A549 (cell line): Measurements from ENCODE around the gene PNMT. TPM values are rescaled to one million over a fixed set of nuclear protein-coding genes. Genes with fewer than 3 reads are reported as not detected.

Experiments used
- ATAC-seq, 2 experiments: fragments of 200-7000 bp in 1 of 2; fragments of >200 bp in 1 of 2; cut with Nextera tagmentation in 1 of 2; cut with Tn5 transposase in 1 of 2; 3 replicates each; pipeline versions ENCODE4 v1.8.0 to v1.9.1; 2018 to 2020; ENCODE audit warnings: mild to moderate bottlenecking in 1 of 2, moderate library complexity in 1 of 2
- CTCF ChIA-PET: fragments of 300-600 bp; sonication (Branson Sonifier 250); formaldehyde crosslinking; extraction: SDS; loops from one replicate; lab custom pipeline; 2021; ENCODE audit warnings: antibody characterized with exemption, inconsistent platforms; lab: Yijun Ruan, JAX
- POLR2A ChIA-PET: fragments of 350-600 bp; formaldehyde crosslinking; extraction: SDS; loops from one replicate; lab custom pipeline; 2021; ENCODE audit warnings: antibody characterized with exemption, inconsistent platforms; lab: Yijun Ruan, JAX
- DNase-seq, 2 experiments: peaks; one replicate each; pipeline versions ENCODE4 v3.0.0 to v3.0.0-alpha.2; 2011 to 2016; ENCODE audit warnings: low read depth in 1 of 2, low spot score in 1 of 2
- FAIRE-seq: peaks from 2 replicates; lab custom pipeline; 2011; peaks lifted over from hg19 to GRCh38; lab: Jason Lieb, UNC
- H3K27ac ChIP-seq, 2 experiments: fragments of >200 bp; sonication (Bioruptor Twin); formaldehyde crosslinking; 3 replicates each; pipeline ENCODE4 v1.5.1; 2016 to 2017
- H3K4me1 ChIP-seq: fragments of >200 bp; sonication (Bioruptor Twin); formaldehyde crosslinking; 3 replicates; pipeline ENCODE4 v1.6.1; 2016
- H3K4me2 ChIP-seq: fragments of >200 bp; sonication (Bioruptor Twin); formaldehyde crosslinking; 3 replicates; pipeline ENCODE4 v1.6.1; 2016
- H3K4me3 ChIP-seq: fragments of >200 bp; sonication (Bioruptor Twin); formaldehyde crosslinking; 3 replicates; pipeline ENCODE4 v1.5.1; 2016
- H3K9me3 ChIP-seq: fragments of >200 bp; sonication (Bioruptor Twin); formaldehyde crosslinking; 3 replicates; pipeline ENCODE4 v1.6.1; 2016
- BHLHE40 ChIP-seq: IDR thresholded peaks from 2 replicates; pipeline ENCODE4 v1.6.1; 2012; ENCODE audit warnings: low read depth, low read length, inconsistent platforms
- CBX2 ChIP-seq: fragments of 200-600 bp; sonication (generic); IDR thresholded peaks from 2 replicates; pipeline ENCODE4 v1.6.1; 2016; ENCODE audit warnings: low read depth, mild to moderate bottlenecking, borderline replicate concordance
- CEBPB ChIP-seq, 2 experiments: fragments of >200 bp in 1 of 2; sonication (Bioruptor Twin) in 1 of 2; formaldehyde crosslinking in 1 of 2; IDR thresholded peaks; 2 replicates each; pipeline ENCODE4 v1.6.1; 2012 to 2016
- EHF ChIP-seq: fragments of 250-450 bp; sonication (Bioruptor Pico); IDR thresholded peaks from 2 replicates; pipeline ENCODE4 v1.5.0; 2020; ENCODE audit warnings: mild to moderate bottlenecking
- GATA3 ChIP-seq: IDR thresholded peaks from 2 replicates; pipeline ENCODE4 v1.6.1; 2012; ENCODE audit warnings: borderline replicate concordance
- HOXB5 ChIP-seq: fragments of 250-450 bp; sonication (Bioruptor Pico); IDR thresholded peaks from 2 replicates; pipeline ENCODE4 v1.5.0; 2020; ENCODE audit warnings: mild to moderate bottlenecking, moderate library complexity
- JUNB ChIP-seq: fragments of >200 bp; sonication (Bioruptor Twin); formaldehyde crosslinking; IDR thresholded peaks from 2 replicates; pipeline ENCODE4 v1.6.1; 2016
- KDM1A ChIP-seq: fragments of 200-600 bp; sonication (generic); IDR thresholded peaks from 2 replicates; pipeline ENCODE4 v1.6.1; 2016; ENCODE audit warnings: low read depth, mild to moderate bottlenecking
- MAFK ChIP-seq: fragments of 450-650 bp; IDR thresholded peaks from 2 replicates; pipeline ENCODE4 v1.6.1; 2014; ENCODE audit not compliant: partially characterized antibody
- MAZ ChIP-seq: fragments of 150-350 bp; IDR thresholded peaks from 2 replicates; pipeline ENCODE4 v1.6.1; 2014; ENCODE audit warnings: antibody characterized with exemption, low read depth, low read length, borderline replicate concordance
- RARB ChIP-seq: fragments of 250-450 bp; sonication (Bioruptor Pico); IDR thresholded peaks from 2 replicates; pipeline ENCODE4 v1.8.0; 2021; ENCODE audit warnings: mild to moderate bottlenecking, moderate library complexity
- TFCP2L1 ChIP-seq: fragments of 250-450 bp; sonication (Bioruptor Pico); IDR thresholded peaks from 2 replicates; pipeline ENCODE4 v1.5.0; 2021; ENCODE audit warnings: mild to moderate bottlenecking
- TP53 ChIP-seq: fragments of 250-450 bp; sonication (Bioruptor Pico); IDR thresholded peaks from 2 replicates; pipeline ENCODE4 v1.5.0; 2021; ENCODE audit warnings: mild to moderate bottlenecking, moderate library complexity
- WGBS: methylation state at CpG from one replicate; pipeline ENCODE4 v1.1.6; 2017; ENCODE audit errors: missing lambda C conversion rate; 5-methylcytosine and 5-hydroxymethylcytosine counted together
- polyA plus RNA-seq, 4 experiments: library from polyadenylated mRNA; depleted of rRNA in 3 of 4; stranded (reverse); fragments of >200 nt; fragmentation: RNase III in 1 of 4; extraction: RNeasy Plus Mini Kit Qiagen cat#74134 plus additional on column Dnase treatment in 1 of 4; gene quantifications; 2 replicates in 3 of 4; 3 replicates in 1 of 4; pipeline ENCODE4 v1.2.3, GENCODE V29; 2011 to 2017
- TF ChIP-seq, protein P1 (sequence below): IDR thresholded peaks from 2 replicates; pipeline ENCODE4 v1.6.1; 2012
- TF ChIP-seq, protein P2 (sequence below): fragments of 200-600 bp; sonication (generic); IDR thresholded peaks from 2 replicates; pipeline ENCODE4 v1.6.1; 2016; ENCODE audit warnings: antibody characterized with exemption, mild to moderate bottlenecking, moderate library complexity
- TF ChIP-seq, protein P3 (sequence below): fragments of >200 bp; sonication (Bioruptor Twin); formaldehyde crosslinking; IDR thresholded peaks from 3 replicates; pipeline ENCODE4 v1.5.1; 2016
- TF ChIP-seq, protein P4 (sequence below): IDR thresholded peaks from 2 replicates; pipeline ENCODE4 v1.6.1; 2012
- TF ChIP-seq, protein P5 (sequence below): fragments of 150-350 bp; IDR thresholded peaks from 2 replicates; pipeline ENCODE4 v1.6.1; 2014; ENCODE audit warnings: low read depth, mild to moderate bottlenecking, low read length
- TF ChIP-seq, protein P6 (sequence below): fragments of >200 bp; sonication (Bioruptor Twin); formaldehyde crosslinking; IDR thresholded peaks from 2 replicates; pipeline ENCODE4 v1.6.1; 2016

The PNMT gene
- polyA plus RNA-seq, 2 of the 4 experiments (the other 2 are of a cell fraction) = not detected

DNA sequence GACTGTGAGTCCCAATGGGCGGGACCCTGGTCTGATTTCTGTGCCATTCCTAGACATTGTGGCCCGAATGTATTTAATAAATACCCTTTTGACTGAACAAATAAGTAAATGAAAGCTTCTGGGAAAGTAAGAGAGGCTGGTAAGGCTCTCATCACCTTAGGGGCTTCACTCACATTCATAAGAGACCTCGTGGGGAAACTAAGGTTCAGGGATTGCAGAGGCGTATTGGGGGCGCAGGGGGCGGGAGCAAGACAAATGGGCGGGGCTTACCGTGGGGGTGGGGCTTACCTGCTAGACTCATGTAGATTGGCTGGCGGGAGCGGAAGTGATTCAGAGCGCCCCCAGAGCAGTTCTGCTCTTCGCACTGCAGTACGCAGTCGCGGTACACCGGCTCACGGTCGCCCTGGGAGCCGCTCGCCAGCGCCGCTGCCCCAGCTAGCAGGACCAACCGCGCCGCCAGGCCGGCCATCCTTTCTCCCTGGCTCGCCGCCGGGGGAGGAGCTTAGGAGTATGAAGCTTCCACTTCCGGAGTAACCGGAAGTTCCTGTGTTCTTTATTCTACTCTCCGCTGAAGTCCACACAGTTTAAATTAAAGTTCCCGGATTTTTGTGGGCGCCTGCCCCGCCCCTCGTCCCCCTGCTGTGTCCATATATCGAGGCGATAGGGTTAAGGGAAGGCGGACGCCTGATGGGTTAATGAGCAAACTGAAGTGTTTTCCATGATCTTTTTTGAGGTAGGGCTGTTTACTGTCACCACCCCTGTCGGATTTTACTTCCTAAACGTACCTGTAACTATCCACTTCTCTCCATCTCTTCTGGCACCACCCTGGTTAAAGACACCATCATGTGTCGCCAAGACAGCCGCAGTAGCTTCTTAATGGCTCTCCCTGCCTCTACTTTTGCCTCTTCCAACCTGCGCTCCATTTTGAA, 19.6 kb downstream of the PNMT start, which contains the start of gene PGAP3 (continued):
- TF ChIP-seq BHLHE40 = no peak
- TF ChIP-seq CEBPB (IDR thresholded peaks at IDR 0.05) = no peak
- TF ChIP-seq, protein P1, sequence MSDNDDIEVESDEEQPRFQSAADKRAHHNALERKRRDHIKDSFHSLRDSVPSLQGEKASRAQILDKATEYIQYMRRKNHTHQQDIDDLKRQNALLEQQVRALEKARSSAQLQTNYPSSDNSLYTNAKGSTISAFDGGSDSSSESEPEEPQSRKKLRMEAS = peak; percentile 55
- no peak for TF ChIP-seq HOXB5

DNA sequence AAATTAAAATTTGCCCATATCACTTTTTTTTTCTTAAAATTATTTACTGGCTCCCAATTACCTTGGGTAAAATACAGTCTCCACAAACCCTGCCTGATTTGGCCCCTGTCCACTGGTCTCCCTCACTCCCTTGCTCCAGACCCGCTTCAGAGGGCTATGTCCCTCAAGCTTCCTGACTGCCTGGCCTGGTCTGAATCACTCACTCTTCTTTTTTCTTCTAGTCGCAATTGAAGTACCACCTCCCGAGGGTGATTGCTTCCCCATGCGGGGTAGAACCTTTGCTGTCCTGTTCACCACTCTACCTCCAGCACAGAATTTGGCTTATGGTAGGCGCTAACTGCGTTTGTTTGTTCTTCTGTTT, 20.2 kb downstream of the PNMT start:
- TF ChIP-seq, protein P2, sequence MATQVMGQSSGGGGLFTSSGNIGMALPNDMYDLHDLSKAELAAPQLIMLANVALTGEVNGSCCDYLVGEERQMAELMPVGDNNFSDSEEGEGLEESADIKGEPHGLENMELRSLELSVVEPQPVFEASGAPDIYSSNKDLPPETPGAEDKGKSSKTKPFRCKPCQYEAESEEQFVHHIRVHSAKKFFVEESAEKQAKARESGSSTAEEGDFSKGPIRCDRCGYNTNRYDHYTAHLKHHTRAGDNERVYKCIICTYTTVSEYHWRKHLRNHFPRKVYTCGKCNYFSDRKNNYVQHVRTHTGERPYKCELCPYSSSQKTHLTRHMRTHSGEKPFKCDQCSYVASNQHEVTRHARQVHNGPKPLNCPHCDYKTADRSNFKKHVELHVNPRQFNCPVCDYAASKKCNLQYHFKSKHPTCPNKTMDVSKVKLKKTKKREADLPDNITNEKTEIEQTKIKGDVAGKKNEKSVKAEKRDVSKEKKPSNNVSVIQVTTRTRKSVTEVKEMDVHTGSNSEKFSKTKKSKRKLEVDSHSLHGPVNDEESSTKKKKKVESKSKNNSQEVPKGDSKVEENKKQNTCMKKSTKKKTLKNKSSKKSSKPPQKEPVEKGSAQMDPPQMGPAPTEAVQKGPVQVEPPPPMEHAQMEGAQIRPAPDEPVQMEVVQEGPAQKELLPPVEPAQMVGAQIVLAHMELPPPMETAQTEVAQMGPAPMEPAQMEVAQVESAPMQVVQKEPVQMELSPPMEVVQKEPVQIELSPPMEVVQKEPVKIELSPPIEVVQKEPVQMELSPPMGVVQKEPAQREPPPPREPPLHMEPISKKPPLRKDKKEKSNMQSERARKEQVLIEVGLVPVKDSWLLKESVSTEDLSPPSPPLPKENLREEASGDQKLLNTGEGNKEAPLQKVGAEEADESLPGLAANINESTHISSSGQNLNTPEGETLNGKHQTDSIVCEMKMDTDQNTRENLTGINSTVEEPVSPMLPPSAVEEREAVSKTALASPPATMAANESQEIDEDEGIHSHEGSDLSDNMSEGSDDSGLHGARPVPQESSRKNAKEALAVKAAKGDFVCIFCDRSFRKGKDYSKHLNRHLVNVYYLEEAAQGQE = no peak
- WGBS = 45% methylated on average over 6 of the region's 6 CpGs
- Histone ChIP-seq H3K4me3 (peak overlapping the region; percentile 61), H3K9me3 (no peaks in the 10 kb centered on the region), H3K4me1 (peaks cover 7% of the 10 kb centered on the region), H3K4me2 (peak overlapping the region; percentile 87), H3K27ac (peak overlapping the region; percentile 80 to 92)
- FAIRE-seq (no peak), DNase-seq (no peak), ATAC-seq (no peak)
- CTCF ChIA-PET = interaction anchor here (1.0 to 50.7 kb wide), 11 partner anchors 8 to 65 kb away, joined by 3 to 1391 read pairs (median 4); partner anchors contain the start of genes ERBB2, MIEN1, PNMT and PPP1R1B
- POLR2A ChIA-PET = interaction anchor here (0.5 to 2.9 kb wide), 17 partner anchors 9 to 489 kb away, joined by 3 to 60 read pairs (median 4); partner anchors contain the start of genes ERBB2, MIEN1, PNMT and RPL19

DNA sequence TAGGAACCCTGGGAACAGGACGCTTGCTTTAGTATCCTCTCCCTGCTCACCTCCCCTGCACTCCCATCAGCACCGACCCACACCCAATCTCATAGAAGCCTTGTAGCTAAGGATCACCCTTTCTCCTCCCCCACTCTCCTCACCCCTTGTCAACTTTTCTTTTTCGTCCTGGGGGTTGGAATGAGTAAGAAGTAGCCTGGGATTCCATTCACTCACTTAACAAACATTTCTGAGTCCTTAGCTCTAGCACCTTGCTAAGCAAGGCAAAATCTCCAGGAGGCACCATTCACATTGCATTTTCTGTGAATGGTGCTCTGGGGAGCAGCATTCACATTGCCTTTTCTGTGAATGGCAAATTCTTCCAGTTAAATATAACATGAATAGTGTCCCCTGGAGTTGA, 20.7 kb downstream of the PNMT start:
- WGBS = 78% methylated on average over 3 of the region's 3 CpGs
- CTCF ChIA-PET = interaction anchor here (1.2 to 50.7 kb wide), 7 partner anchors 11 to 65 kb away, joined by 4 to 1391 read pairs (median 6); partner anchors contain the start of genes ERBB2, PNMT, PPP1R1B and STARD3
- peaks cover 7% of the 10 kb centered on the region for H3K4me1 ChIP-seq
- TF ChIP-seq CBX2 = no peak
- no peak for TF ChIP-seq MAFK
- TF ChIP-seq, protein P3, sequence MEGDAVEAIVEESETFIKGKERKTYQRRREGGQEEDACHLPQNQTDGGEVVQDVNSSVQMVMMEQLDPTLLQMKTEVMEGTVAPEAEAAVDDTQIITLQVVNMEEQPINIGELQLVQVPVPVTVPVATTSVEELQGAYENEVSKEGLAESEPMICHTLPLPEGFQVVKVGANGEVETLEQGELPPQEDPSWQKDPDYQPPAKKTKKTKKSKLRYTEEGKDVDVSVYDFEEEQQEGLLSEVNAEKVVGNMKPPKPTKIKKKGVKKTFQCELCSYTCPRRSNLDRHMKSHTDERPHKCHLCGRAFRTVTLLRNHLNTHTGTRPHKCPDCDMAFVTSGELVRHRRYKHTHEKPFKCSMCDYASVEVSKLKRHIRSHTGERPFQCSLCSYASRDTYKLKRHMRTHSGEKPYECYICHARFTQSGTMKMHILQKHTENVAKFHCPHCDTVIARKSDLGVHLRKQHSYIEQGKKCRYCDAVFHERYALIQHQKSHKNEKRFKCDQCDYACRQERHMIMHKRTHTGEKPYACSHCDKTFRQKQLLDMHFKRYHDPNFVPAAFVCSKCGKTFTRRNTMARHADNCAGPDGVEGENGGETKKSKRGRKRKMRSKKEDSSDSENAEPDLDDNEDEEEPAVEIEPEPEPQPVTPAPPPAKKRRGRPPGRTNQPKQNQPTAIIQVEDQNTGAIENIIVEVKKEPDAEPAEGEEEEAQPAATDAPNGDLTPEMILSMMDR = no peak
- no peak for TF ChIP-seq RARB (CRISPR knock-in tag)
- no peak for TF ChIP-seq TFCP2L1 (CRISPR knock-in tag)
- TF ChIP-seq MAZ = no peak
- no peak for TF ChIP-seq KDM1A
- TF ChIP-seq, protein P1 = no peak
- TF ChIP-seq TP53 (CRISPR knock-in tag) = no peak
- TF ChIP-seq, protein P4, sequence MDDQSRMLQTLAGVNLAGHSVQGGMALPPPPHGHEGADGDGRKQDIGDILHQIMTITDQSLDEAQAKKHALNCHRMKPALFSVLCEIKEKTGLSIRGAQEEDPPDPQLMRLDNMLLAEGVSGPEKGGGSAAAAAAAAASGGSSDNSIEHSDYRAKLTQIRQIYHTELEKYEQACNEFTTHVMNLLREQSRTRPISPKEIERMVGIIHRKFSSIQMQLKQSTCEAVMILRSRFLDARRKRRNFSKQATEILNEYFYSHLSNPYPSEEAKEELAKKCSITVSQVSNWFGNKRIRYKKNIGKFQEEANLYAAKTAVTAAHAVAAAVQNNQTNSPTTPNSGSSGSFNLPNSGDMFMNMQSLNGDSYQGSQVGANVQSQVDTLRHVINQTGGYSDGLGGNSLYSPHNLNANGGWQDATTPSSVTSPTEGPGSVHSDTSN = no peak
- no peak for TF ChIP-seq CEBPB (IDR thresholded peaks at IDR 0.05)
- no peak for TF ChIP-seq JUNB
- TF ChIP-seq, protein P5, sequence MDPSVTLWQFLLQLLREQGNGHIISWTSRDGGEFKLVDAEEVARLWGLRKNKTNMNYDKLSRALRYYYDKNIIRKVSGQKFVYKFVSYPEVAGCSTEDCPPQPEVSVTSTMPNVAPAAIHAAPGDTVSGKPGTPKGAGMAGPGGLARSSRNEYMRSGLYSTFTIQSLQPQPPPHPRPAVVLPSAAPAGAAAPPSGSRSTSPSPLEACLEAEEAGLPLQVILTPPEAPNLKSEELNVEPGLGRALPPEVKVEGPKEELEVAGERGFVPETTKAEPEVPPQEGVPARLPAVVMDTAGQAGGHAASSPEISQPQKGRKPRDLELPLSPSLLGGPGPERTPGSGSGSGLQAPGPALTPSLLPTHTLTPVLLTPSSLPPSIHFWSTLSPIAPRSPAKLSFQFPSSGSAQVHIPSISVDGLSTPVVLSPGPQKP = no peak
- TF ChIP-seq, protein P6, sequence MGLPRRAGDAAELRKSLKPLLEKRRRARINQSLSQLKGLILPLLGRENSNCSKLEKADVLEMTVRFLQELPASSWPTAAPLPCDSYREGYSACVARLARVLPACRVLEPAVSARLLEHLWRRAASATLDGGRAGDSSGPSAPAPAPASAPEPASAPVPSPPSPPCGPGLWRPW = no peak
- no peak for TF ChIP-seq EHF (CRISPR knock-in tag)
- TF ChIP-seq HOXB5 = no peak
- no peak for TF ChIP-seq GATA3
- TF ChIP-seq, all 56 proteins: peak for 0
- DNase-seq (no peak), ATAC-seq (no peak), FAIRE-seq (no peak)
- Histone ChIP-seq H3K27ac (peak overlapping the region in 1 of 2 experiments; percentile 92; a peak in 2 of 6 replicates), H3K4me2 (peak overlapping the region; percentile 87), H3K4me3 (peak overlapping the region; percentile 61; the same call in 2 of the 3 replicates), H3K9me3 (no peaks in the 10 kb centered on the region)
- POLR2A ChIA-PET = interaction anchor here (2.1 to 2.9 kb wide), 2 partner anchors 11 to 41 kb away, joined by 22 to 60 read pairs; partner anchors contain the start of genes ERBB2 and MIEN1
